Adrenal gland (tissue), 5 donors: ENCODE results near the gene ADA.

Experiments used
- CTCF ChIP-seq, 6 experiments: fragments of 450-650 bp in 4 of 6; fragments of 200-600 bp in 2 of 6; sonication (generic) in 1 of 6; IDR thresholded peaks; 1 replicate in 5 of 6; 2 replicates in 1 of 6; pipeline versions ENCODE4 v1.5.1 to v1.8.0; 2016 to 2021; ENCODE audit warnings: antibody characterized with exemption in 6 of 6, mild to moderate bottlenecking in 2 of 6, moderate library complexity in 1 of 6
- POLR2A ChIP-seq, 2 donors: fragments of 450-650 bp; IDR thresholded peaks; one replicate each; pipeline ENCODE4 v1.6.1; 2017; ENCODE audit warnings: antibody characterized with exemption in 2 of 2, mild to moderate bottlenecking in 2 of 2, moderate library complexity in 1 of 2
- donor health status: DM: no; HTN: no; CAD: no.

- TF ChIP-seq CTCF (IDR thresholded peaks at IDR 0.05) (no peak), POLR2A (IDR thresholded peaks at IDR 0.05) (no peak)
These were observed 5.4 kb downstream of the ADA start for GRCh38 chr20:44646023-44646640.
